Lower leg skin (tissue), 4 donors: ENCODE results near the gene DDX54. TPM values are rescaled to one million over a fixed set of nuclear protein-coding genes. Genes with fewer than 3 reads are reported as not detected.

ENCODE experiments used
- DNase-seq, 2 donors: peaks; one replicate each; pipeline ENCODE4 v3.0.0-alpha.2; 2019; ENCODE audit warnings: low spot score in 2 of 2
- H3K4me3 ChIP-seq: fragments of 200-600 bp; sonication (generic); 2 replicates; pipeline ENCODE4 v1.5.1; 2017; ENCODE audit warnings: mild to moderate bottlenecking, low read depth; ENCODE audit not compliant: poor library complexity, severe bottlenecking
- CTCF ChIP-seq, 3 donors: fragments of 450-650 bp; IDR thresholded peaks; one replicate each; pipeline ENCODE4 v1.5.1; 2016; ENCODE audit warnings: antibody characterized with exemption in 3 of 3, mild to moderate bottlenecking in 3 of 3, moderate library complexity in 2 of 3
- POLR2A ChIP-seq, 2 donors: fragments of 450-650 bp; IDR thresholded peaks; one replicate each; pipeline ENCODE4 v1.6.1; 2016 to 2017; ENCODE audit warnings: antibody characterized with exemption in 2 of 2, mild to moderate bottlenecking in 1 of 2, moderate library complexity in 1 of 2
- WGBS, 2 donors: methylation state at CpG; one replicate each; pipeline ENCODE4 v1.1.5; 2018; 5-methylcytosine and 5-hydroxymethylcytosine counted together
- intact Hi-C: fragments of 100-400 bp; cut with DNase I; formaldehyde crosslinking; loops from one replicate; pipeline ENCODE4 v1.15.0; 2023; ENCODE audit warnings: low total_unique reads
- total RNA-seq, 4 donors: library from RNA; depleted of rRNA; stranded (reverse); fragments of >200 nt; gene quantifications; one replicate each; pipeline ENCODE4 v1.1.0, GENCODE V29; 2016

Gene DDX54
- total RNA-seq, 4 donors from 2014 or later: 48.6 to 106 (median 77.3) TPM

DNA sequence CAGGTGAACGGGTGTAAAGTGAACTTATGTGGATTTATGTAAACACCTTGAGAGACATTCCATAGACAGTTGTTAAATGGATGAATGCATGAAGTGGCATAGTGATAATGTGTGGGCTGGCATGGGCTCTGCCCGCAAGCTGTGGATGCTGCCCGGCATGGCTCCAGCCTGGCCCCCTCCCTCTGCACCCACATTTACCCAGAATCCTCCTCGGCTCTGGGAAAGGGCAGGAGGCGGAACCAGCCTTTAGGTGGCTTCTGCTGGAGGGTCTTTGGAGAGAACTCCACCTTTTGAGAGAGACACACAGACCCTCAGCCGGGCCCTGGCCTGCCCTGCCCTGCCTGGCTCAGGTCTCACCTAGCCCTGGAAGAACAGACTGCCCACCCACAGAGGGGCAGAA lies 68.4 kb downstream of the DDX54 start:
- WGBS, 2 donors: 46 to 61% methylated on average over 4 to 6 of the region's 6 CpGs
- intact Hi-C loops: no loop called here
- DNase-seq: no peak
- no peak for TF ChIP-seq POLR2A (IDR thresholded peaks at IDR 0.05)
- no peak for TF ChIP-seq CTCF (IDR thresholded peaks at IDR 0.05)
- H3K4me3 ChIP-seq: no peak overlapping the region

DNA sequence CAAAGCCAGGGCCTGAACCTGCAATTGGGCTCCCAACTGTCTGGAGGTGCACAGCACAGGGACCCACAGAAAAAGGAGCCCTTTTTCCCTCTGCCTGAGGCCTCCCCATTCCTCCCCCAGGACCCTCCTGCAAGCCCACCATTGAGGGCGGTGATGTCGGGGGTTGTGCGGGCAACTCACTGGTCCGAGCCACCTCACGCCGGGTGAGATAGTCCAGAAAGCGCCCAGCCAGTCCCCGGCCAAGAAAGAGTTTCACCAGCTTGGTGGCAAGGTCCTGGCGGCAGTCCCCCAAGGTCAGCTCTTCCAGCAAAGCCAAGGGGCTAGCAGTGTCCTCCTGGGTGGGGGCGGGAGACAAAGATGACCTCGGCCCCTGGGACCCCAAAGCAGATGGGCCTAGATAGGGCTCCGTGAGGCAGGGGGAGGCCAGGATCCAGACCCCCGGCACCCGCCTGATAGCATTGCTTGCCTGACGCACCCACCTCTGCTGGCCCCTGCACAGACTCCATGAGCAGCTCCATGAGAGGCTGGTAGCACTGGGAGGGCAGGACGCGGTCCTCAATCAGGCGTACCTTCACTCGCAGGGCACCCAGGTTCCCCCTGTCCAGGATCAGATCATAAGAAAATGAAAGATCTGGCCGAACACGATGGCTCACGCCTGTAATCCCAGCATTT lies 69.7 kb downstream of the DDX54 start:
- TF ChIP-seq CTCF (IDR thresholded peaks at IDR 0.05): no peak
- TF ChIP-seq POLR2A (IDR thresholded peaks at IDR 0.05): no peak
- intact Hi-C loops: no loop called here
- DNase-seq: no peak
- no peak overlapping the region for H3K4me3 ChIP-seq
- WGBS, 2 donors: 82 to 84% methylated on average over 21 to 22 of the region's 22 CpGs

DNA sequence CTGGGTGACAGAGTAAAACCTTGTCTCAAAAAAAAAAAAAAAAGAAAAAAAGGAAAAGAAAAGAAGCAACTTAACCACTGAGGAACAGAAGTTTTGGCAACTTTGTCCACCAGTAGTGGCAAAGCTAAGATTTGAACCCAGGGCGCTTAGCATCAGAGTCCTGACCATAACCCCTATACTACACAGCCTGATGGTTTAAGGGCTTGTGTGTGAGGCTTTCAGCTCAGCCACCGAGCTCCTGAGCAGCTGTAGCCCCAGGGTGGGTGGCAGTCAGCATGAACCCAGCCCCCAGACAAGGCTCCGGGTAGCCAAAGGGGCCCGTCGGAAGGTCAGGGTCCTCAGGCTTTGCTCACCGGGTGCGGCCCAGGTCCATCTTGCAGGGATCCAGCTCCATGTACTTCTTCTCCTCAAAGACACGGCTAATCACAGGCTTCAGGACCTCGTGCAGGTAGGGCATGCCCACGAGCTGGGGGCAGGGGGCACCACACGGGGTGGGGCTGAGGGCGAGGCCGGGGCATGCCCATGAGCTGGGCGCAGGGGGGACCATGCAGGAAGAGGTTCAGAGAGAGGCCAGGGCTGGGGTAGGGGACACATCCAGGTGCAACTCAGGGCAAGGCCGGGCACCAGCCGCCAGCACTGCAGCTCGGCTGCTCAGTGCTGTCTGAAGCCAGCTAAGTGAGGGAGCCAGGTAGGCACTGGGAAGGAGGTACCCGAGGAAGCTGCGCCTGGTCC lies 70.7 kb downstream of the DDX54 start:
- WGBS, 2 donors: 83 to 85% methylated on average over 16 to 19 of the region's 19 CpGs
- intact Hi-C loops: no loop called here
- DNase-seq: no peak
- H3K4me3 ChIP-seq: no peak overlapping the region
- TF ChIP-seq CTCF (IDR thresholded peaks at IDR 0.05) (no peak), POLR2A (IDR thresholded peaks at IDR 0.05) (no peak)

DNA sequence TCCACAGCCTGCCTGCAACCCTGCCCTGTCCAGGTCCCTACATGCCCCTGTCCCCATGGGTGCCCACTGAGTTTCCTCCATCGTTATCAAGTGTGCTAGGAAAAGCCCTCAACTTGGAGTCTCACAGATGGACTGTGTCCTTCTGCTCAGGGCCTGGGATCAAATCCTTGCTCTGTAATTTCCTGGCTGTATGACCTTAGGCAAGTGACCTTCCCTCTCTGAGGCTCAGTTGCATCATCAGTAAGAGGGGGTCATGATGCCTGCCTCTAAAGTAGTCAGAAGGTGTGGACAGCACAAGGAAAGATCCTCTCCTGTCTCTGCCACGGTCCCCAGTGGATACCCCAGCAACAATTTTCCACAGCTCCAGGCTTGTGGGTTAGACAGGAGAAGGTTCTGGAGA lies 71.9 kb downstream of the DDX54 start:
- TF ChIP-seq POLR2A (IDR thresholded peaks at IDR 0.05): no peak
- no peak for TF ChIP-seq CTCF (IDR thresholded peaks at IDR 0.05)
- DNase-seq: no peak
- intact Hi-C loops: no loop called here
- 78 to 92% methylated on average over 2 of the region's 2 CpGs for WGBS, 2 donors
- no peak overlapping the region for H3K4me3 ChIP-seq

DNA sequence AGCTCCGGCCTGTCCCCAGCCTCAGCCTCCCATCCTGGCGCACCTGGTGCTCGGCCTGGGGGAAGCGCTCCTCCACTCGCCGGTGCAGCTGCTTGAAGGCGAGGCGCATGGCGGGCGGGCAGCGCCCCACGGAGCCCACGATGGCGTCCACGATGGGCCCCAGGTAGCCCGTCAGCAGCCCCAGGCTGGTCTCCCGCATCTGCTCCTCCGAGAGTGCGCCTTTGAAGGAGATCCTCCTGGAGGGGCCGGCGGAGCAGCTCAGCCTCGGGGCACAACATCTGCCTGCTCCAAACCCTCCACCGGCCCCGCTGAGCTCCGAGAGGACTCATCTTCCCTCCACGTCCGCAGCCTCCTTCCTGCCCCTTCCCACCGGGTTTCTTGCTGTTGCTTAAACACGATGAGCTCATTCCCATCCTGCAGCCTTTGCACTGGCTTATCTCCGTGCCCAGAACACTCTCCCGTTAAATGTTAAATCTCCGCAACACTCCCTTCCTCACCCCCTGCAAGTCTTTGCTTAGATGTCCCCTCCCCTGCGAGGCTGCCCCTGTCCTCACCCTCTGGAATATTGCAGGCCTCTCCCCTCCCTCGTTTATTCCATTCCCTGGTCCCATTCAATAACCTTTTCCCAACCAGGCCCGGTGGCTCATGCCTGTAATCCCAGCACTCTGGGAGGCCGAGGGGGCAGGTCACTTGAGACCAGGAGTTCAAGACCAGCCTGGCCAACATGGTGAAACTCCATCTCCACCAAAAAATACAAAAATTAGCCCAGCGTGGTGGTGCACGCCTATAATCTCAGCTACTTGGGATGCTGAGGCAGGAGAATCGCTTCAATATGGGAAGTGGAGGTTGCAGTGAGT lies 73.0 kb downstream of the DDX54 start:
- intact Hi-C loops: no loop called here
- 56 to 67% methylated on average over 39 of the region's 39 CpGs for WGBS, 2 donors
- H3K4me3 ChIP-seq: no peak overlapping the region
- no peak for DNase-seq
- TF ChIP-seq POLR2A (IDR thresholded peaks at IDR 0.05) (no peak), CTCF (IDR thresholded peaks at IDR 0.05) (no peak)
